Naive thymus-derived CD4-positive, alpha-beta T cell (primary cell): ENCODE measurements around the gene JPH3. TPM values are rescaled to one million over a fixed set of nuclear protein-coding genes. Genes with fewer than 3 reads are reported as not detected.

ENCODE experiments used
- ATAC-seq: fragments of 150-1000 bp; cut with Tn5 transposase; 2 replicates; pipeline ENCODE4 v1.10.0; 2021; ENCODE audit warnings: mild to moderate bottlenecking, moderate library complexity
- CTCF ChIA-PET: fragments of 350-600 bp; sonication (Branson Sonifier 250); formaldehyde crosslinking; loops from one replicate; lab custom pipeline; 2021; ENCODE audit warnings: antibody characterized with exemption; lab: Charles Lee
- POLR2A ChIA-PET: fragments of 350-600 bp; sonication (Branson Sonifier 250); formaldehyde crosslinking; loops from one replicate; lab custom pipeline; 2021; ENCODE audit warnings: antibody characterized with exemption, inconsistent platforms; lab: Charles Lee
- DNase-seq, 9 donors: peaks; one replicate each; pipeline versions ENCODE4 v3.0.0 to v3.0.0-alpha.2; 2020 to 2022; ENCODE audit warnings: mixed read lengths in 1 of 9
- H3K27ac ChIP-seq: one replicate; pipeline ENCODE4 v1.7.0; 2013; ENCODE audit warnings: mild to moderate bottlenecking, low read depth, low read length, moderate library complexity
- H3K27me3 ChIP-seq, 2 donors: one replicate each; pipeline ENCODE4 v1.7.0; 2013; ENCODE audit warnings: low read length in 2 of 2, mild to moderate bottlenecking in 2 of 2, moderate library complexity in 2 of 2; ENCODE audit not compliant: control insufficient read depth in 2 of 2, insufficient read depth in 2 of 2
- H3K36me3 ChIP-seq, 3 experiments: 1 replicate in 2 of 3; 2 replicates in 1 of 3; pipeline ENCODE4 v1.7.0; 2013; ENCODE audit warnings: low read length in 3 of 3, mild to moderate bottlenecking in 3 of 3, moderate library complexity in 1 of 3; ENCODE audit not compliant: insufficient read depth in 3 of 3, control insufficient read depth in 2 of 3
- H3K4me1 ChIP-seq, 2 donors: one replicate each; pipeline ENCODE4 v1.7.0; 2013; ENCODE audit warnings: low read length in 2 of 2, mild to moderate bottlenecking in 2 of 2, moderate library complexity in 1 of 2; ENCODE audit not compliant: control insufficient read depth in 2 of 2, insufficient read depth in 2 of 2
- H3K4me3 ChIP-seq: 2 replicates; pipeline ENCODE4 v1.7.0; 2013; ENCODE audit warnings: mild to moderate bottlenecking, low read length
- H3K9me3 ChIP-seq, 3 experiments: 1 replicate in 2 of 3; 2 replicates in 1 of 3; pipeline ENCODE4 v1.7.0; 2013; ENCODE audit warnings: low read length in 3 of 3; ENCODE audit not compliant: control insufficient read depth in 2 of 3
- H3K27ac Mint-ChIP-seq, 9 donors: one replicate each; pipeline ENCODE4 v1.8.0; 2020 to 2022; ENCODE audit warnings: mixed read lengths in 9 of 9, mild to moderate bottlenecking in 8 of 9, moderate library complexity in 5 of 9, inconsistent platforms in 2 of 9
- H3K27me3 Mint-ChIP-seq, 5 donors: one replicate each; pipeline ENCODE4 v1.8.0; 2021 to 2022; ENCODE audit warnings: mixed read lengths in 5 of 5, mild to moderate bottlenecking in 1 of 5
- H3K36me3 Mint-ChIP-seq, 5 donors: one replicate each; pipeline ENCODE4 v1.8.0; 2020 to 2022; ENCODE audit warnings: mixed read lengths in 5 of 5, mild to moderate bottlenecking in 3 of 5, inconsistent platforms in 1 of 5
- H3K4me1 Mint-ChIP-seq, 7 donors: one replicate each; pipeline ENCODE4 v1.8.0; 2020 to 2022; ENCODE audit warnings: mixed read lengths in 7 of 7, mild to moderate bottlenecking in 3 of 7, inconsistent platforms in 1 of 7
- H3K4me3 Mint-ChIP-seq, 10 donors: one replicate each; pipeline ENCODE4 v1.8.0; 2020 to 2022; ENCODE audit warnings: mild to moderate bottlenecking in 10 of 10, mixed read lengths in 10 of 10, moderate library complexity in 6 of 10, inconsistent platforms in 2 of 10
- H3K9me3 Mint-ChIP-seq, 11 donors: one replicate each; pipeline ENCODE4 v1.8.0; 2020 to 2022; ENCODE audit warnings: mixed read lengths in 11 of 11, mild to moderate bottlenecking in 4 of 11, inconsistent platforms in 1 of 11, moderate library complexity in 1 of 11
- intact Hi-C, 2 donors: fragments of 100-400 bp; cut with micrococcal nuclease; formaldehyde crosslinking; loops; one replicate each; pipeline ENCODE4 v1.15.1; 2023
- polyA plus RNA-seq, 2 donors: library from polyadenylated mRNA; unstranded; fragments of 300-500 nt; fragmentation: Illumina TruSeq; gene quantifications; one replicate each; pipeline ENCODE4 v1.2.3, GENCODE V29; 2021
- total RNA-seq, 6 experiments: library from RNA in 5 of 6; stranded (reverse) in 5 of 6; gene quantifications; 1 replicate in 5 of 6; 2 replicates in 1 of 6; pipeline ENCODE4 v1.2.3 and lab custom pipeline; 2021 to 2026

Gene JPH3
- total and polyA plus RNA-seq, 7 experiments from 2014 or later = not detected

DNA sequence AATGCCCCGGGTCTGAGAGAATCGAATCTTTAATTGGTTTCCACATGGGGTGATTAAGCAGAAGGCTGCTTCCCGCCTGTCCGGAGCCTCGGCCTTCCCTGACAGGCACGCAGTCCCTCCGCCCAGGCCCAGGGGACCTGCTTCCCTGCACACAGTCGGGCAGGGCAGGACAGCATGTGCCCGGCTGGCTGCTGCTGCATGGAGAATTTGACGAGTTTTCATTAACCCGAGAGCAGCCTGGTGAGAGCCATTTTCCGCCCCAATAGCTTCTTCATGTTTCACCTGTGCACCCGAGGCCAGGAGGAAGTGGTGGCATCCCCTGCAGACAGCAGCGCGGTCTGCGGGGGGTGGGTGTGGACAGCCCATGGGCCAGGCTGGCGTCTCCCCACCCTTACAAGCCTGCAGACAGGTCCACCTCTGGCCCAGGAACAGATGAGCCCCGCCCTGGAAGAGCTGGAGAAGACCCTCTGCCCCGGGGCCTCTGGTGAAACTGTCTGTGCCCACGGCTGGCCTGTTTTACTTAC is 96.4 kb downstream of the JPH3 start:
- Histone ChIP-seq H3K4me3 (no peak overlapping the region), H3K27ac (no peak overlapping the region), H3K36me3 (peaks cover 0 to 25% (median 0%) of the 10 kb centered on the region in 3 experiments), H3K4me1 (peaks cover 21 to 31% of the 10 kb centered on the region in 2 donors), H3K27me3 (no peaks in the 10 kb centered on the region), H3K9me3 (no peaks in the 10 kb centered on the region)
- ChIA-PET POLR2A (no interaction called here), CTCF (no interaction called here)
- H3K9me3 Mint-ChIP-seq = no peaks in the 10 kb centered on the region
- no peak for DNase-seq
- H3K36me3 Mint-ChIP-seq = peaks cover 0 to 8% (median 2%) of the 10 kb centered on the region in 5 donors
- H3K4me3 Mint-ChIP-seq = no peak overlapping the region
- peak overlapping the region; percentile 45 to 90 (median 68) for H3K27ac Mint-ChIP-seq
- intact Hi-C loops = no loop called here
- H3K4me1 Mint-ChIP-seq = peaks cover 20 to 47% (median 41%) of the 10 kb centered on the region in 7 donors
- no peak for ATAC-seq
- no peaks in the 10 kb centered on the region for H3K27me3 Mint-ChIP-seq

DNA sequence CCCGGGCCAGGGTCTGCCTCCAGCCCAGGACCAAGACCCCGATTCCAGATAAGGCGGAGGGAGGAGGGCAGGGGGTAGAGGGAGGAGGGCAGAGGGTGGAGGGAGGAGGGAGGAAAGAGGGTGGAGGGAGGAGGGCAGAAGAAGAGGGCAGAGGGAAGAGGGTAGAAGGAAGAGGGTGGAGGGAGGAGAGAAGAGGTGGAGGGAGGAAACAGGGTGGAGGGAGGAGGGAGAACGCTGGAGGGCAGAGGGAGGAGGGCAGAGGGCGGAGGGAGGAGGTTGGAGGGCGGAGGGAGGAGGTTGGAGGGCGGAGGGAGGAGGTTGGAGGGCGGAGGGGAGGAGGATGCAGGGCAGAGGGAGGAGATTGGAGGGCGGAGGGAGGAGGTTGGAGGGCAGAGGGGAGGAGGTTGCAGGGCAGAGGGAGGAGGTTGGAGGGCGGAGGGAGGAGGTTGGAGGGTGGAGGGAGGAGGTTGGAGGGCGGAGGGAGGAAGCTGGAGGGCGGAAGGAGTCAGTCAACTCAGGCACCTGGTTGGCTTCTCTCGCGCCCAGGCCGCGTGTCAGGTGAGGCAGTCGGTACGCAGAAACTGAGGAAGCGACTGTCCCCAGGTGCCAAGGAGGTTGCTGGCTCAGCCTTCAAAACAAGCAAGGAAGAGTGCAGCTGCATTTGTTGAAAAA is 98.2 kb downstream of the JPH3 start:
- H3K4me1 ChIP-seq = peaks cover 21 to 31% of the 10 kb centered on the region in 2 donors
- ATAC-seq = no peak
- POLR2A ChIA-PET = no interaction called here

DNA sequence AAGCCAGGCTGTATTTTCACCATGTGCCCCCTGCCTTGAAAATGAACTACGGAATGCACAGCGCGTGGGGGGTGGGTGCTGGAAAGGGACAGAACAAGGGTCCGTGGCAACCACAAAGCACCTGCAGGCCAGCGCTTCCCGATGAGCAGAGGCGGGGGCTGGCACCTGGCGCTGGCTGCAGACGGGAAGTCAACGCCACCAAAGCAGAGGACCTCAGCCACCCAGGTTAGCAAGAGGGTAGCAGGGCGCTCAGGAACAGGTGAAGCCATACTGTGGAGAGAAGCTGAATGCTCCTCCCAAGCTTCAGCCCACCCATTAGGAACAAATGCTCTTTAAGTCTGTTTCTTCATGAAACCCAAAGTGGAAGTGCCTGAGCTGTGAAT is 98.8 kb downstream of the JPH3 start:
- Mint-ChIP-seq H3K27ac (peak overlapping the region; percentile 52 to 91 (median 83)), H3K4me3 (peak overlapping the region in 8 of 10 donors; percentile 23 to 81 (median 52)), H3K36me3 (peaks cover 0 to 7% (median 2%) of the 10 kb centered on the region in 5 donors), H3K4me1 (peaks cover 29 to 55% (median 50%) of the 10 kb centered on the region in 7 donors), H3K9me3 (no peaks in the 10 kb centered on the region), H3K27me3 (no peaks in the 10 kb centered on the region)
- H3K36me3 ChIP-seq = peaks cover 0 to 22% (median 0%) of the 10 kb centered on the region in 3 experiments
- intact Hi-C loops = loop anchor here in 1 of 2 donors (5.0 kb wide), 1 partner anchor 66 kb away; the partner anchor contains the start of gene KLHDC4
- no peaks in the 10 kb centered on the region for H3K27me3 ChIP-seq
- no peak overlapping the region for H3K4me3 ChIP-seq
- peaks cover 21 to 31% of the 10 kb centered on the region in 2 donors for H3K4me1 ChIP-seq
- POLR2A ChIA-PET = interaction anchor here (0.6 kb wide), 1 partner anchor 39 kb away, joined by 4 read pairs; no protein-coding TSS in a partner anchor
- H3K27ac ChIP-seq = peak overlapping the region; percentile 57
- H3K9me3 ChIP-seq = no peaks in the 10 kb centered on the region
- DNase-seq (peak in 1 of 9 donors; percentile 13), ATAC-seq (no peak)
- CTCF ChIA-PET = interaction anchor here (1.7 kb wide), 1 partner anchor 65 kb away, joined by 6 read pairs; no protein-coding TSS in a partner anchor

More for the DNA sequence above, 98.2 kb downstream of the JPH3 start:
- Histone ChIP-seq H3K27me3 (no peaks in the 10 kb centered on the region), H3K4me3 (no peak overlapping the region), H3K27ac (peak overlapping the region; percentile 57), H3K36me3 (peaks cover 0 to 23% (median 0%) of the 10 kb centered on the region in 3 experiments), H3K9me3 (no peaks in the 10 kb centered on the region)
- peak overlapping the region; percentile 52 to 91 (median 83) for H3K27ac Mint-ChIP-seq
- H3K4me3 Mint-ChIP-seq = peak overlapping the region in 8 of 10 donors; percentile 23 to 81 (median 52)
- H3K9me3 Mint-ChIP-seq = no peaks in the 10 kb centered on the region
- CTCF ChIA-PET = interaction anchor here (1.7 kb wide), 1 partner anchor 65 kb away, joined by 6 read pairs; no protein-coding TSS in a partner anchor
- peak in 1 of 9 donors; percentile 30 for DNase-seq
- no peaks in the 10 kb centered on the region for H3K27me3 Mint-ChIP-seq
- peaks cover 29 to 55% (median 50%) of the 10 kb centered on the region in 7 donors for H3K4me1 Mint-ChIP-seq
- intact Hi-C loops = loop anchor here in 1 of 2 donors (5.0 kb wide), 1 partner anchor 67 kb away; the partner anchor contains the start of gene KLHDC4
- H3K36me3 Mint-ChIP-seq = peaks cover 0 to 10% (median 2%) of the 10 kb centered on the region in 5 donors

DNA sequence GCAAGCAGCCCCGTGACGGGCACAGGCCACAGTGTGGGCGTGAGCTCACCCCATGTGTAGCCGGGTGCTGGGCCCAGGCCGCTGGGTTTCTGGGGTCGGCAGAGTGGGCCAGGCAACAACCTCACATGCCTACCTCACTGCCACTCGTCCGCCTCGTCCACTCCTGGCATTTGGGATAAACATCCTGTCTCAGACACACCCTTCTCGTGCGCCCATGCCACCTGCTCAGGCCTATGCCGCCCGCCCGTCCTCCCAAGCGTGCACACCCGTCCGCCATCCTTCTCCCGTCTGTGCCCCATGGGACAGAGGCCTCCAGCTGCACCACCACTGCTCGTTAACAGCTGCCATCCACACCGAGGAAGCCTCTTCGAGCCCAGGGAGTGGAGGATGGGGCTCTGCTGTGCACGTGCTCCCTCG is 99.2 kb downstream of the JPH3 start:
- H3K4me3 ChIP-seq = no peak overlapping the region
- Mint-ChIP-seq H3K4me3 (peak overlapping the region in 7 of 10 donors; percentile 7 to 81 (median 54)), H3K27ac (peak overlapping the region; percentile 66 to 91 (median 83)), H3K4me1 (peaks cover 29 to 55% (median 50%) of the 10 kb centered on the region in 7 donors), H3K9me3 (no peaks in the 10 kb centered on the region), H3K36me3 (peaks cover 0 to 7% (median 2%) of the 10 kb centered on the region in 5 donors), H3K27me3 (no peaks in the 10 kb centered on the region)
- intact Hi-C loops = loop anchor here in 1 of 2 donors (5.0 kb wide), 1 partner anchor 66 kb away; the partner anchor contains the start of gene KLHDC4
- no peaks in the 10 kb centered on the region for H3K27me3 ChIP-seq
- no peaks in the 10 kb centered on the region for H3K9me3 ChIP-seq
- ATAC-seq (no peak), DNase-seq (no peak)
- peak overlapping the region; percentile 57 for H3K27ac ChIP-seq
- CTCF ChIA-PET = interaction anchor here (1.7 kb wide), 1 partner anchor 66 kb away, joined by 6 read pairs; no protein-coding TSS in a partner anchor
- peaks cover 0 to 21% (median 0%) of the 10 kb centered on the region in 3 experiments for H3K36me3 ChIP-seq
- H3K4me1 ChIP-seq = peaks cover 21 to 31% of the 10 kb centered on the region in 2 donors
- POLR2A ChIA-PET = interaction anchor here (0.6 to 0.7 kb wide), 2 partner anchors 12 to 40 kb away, joined by 3 to 4 read pairs; no protein-coding TSS in a partner anchor

DNA sequence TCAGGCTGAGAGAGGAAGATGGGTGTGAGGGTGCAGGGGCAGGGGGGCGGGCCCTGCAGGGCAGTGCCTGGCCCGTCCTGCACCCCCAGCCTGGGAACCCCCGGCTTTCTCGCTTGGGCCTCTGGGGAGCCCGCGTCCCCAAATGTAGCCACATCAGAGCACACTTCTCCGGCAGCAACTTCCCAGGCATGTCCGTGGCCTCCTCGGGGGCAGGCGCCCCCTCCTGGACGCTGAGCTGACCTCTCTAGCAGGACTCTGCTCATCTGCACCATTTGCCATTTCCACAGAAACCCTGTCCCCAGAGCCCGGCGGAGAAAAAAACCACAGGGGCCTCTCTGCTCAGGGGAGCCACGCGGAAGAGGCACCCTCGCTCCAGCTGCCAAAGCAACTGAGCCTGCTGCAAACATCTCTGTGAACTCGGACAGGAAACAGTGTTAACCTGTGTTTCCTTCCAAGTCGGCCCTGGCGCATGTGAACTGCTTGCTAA is 100.1 kb downstream of the JPH3 start:
- H3K36me3 Mint-ChIP-seq = peaks cover 0 to 7% (median 0%) of the 10 kb centered on the region in 5 donors
- POLR2A ChIA-PET = interaction anchor here (0.6 to 1.4 kb wide), 3 partner anchors 11 to 63 kb away, joined by 3 to 5 read pairs (median 3); partner anchors contain the start of gene KLHDC4
- intact Hi-C loops = loop anchor here in 1 of 2 donors (1.0 to 5.0 kb wide), 2 partner anchors 11 to 65 kb away; partner anchors contain the start of gene KLHDC4
- H3K4me1 Mint-ChIP-seq = peaks cover 29 to 55% (median 50%) of the 10 kb centered on the region in 7 donors
- ATAC-seq = peak; percentile 60
- H3K36me3 ChIP-seq = peaks cover 0 to 30% (median 0%) of the 10 kb centered on the region in 3 experiments
- CTCF ChIA-PET = interaction anchor here (0.6 to 1.7 kb wide), 2 partner anchors 67 to 1141 kb away, joined by 3 to 6 read pairs; no protein-coding TSS in a partner anchor
- H3K27ac Mint-ChIP-seq = peak overlapping the region; percentile 66 to 93 (median 91)
- no peaks in the 10 kb centered on the region for H3K27me3 ChIP-seq
- DNase-seq = peak in 6 of 9 donors; percentile 21 to 41 (median 36)
- no peaks in the 10 kb centered on the region for H3K9me3 Mint-ChIP-seq
- peak overlapping the region; percentile 15 to 84 (median 76) for H3K4me3 Mint-ChIP-seq
- H3K9me3 ChIP-seq = no peaks in the 10 kb centered on the region
- peaks cover 21 to 31% of the 10 kb centered on the region in 2 donors for H3K4me1 ChIP-seq
- peak overlapping the region; percentile 57 for H3K27ac ChIP-seq
- H3K27me3 Mint-ChIP-seq = no peaks in the 10 kb centered on the region
- no peak overlapping the region for H3K4me3 ChIP-seq

DNA sequence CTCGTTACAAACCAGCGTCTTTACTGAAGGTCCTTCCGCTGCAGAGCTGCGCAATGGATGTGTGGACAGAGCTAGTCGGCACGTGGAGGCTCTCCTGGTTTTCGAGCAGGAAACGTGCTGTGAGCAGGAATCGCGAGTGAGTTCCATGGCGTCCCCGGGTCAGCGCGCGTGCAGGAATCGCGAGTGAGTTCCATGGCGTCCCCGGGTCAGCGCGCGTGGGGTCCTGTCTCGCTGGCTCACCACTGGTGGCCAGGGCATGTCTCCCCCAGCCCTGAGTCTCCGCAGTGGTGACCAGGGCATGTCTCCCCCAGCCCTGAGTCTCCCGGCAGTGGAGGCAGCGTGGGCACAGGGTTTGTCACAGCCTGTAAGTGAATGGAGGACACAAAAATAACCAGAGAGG is 100.8 kb downstream of the JPH3 start:
- POLR2A ChIA-PET = interaction anchor here (0.6 to 1.4 kb wide), 3 partner anchors 53 to 290 kb away, joined by 3 to 5 read pairs (median 3); partner anchors contain the start of gene KLHDC4
- Histone ChIP-seq H3K9me3 (no peaks in the 10 kb centered on the region), H3K4me1 (peaks cover 19 to 31% of the 10 kb centered on the region in 2 donors), H3K36me3 (peaks cover 0 to 37% (median 0%) of the 10 kb centered on the region in 3 experiments), H3K27me3 (no peaks in the 10 kb centered on the region), H3K4me3 (no peak overlapping the region), H3K27ac (peak overlapping the region; percentile 2)
- Mint-ChIP-seq H3K27me3 (no peaks in the 10 kb centered on the region), H3K9me3 (no peaks in the 10 kb centered on the region), H3K36me3 (peaks cover 0 to 11% (median 2%) of the 10 kb centered on the region in 5 donors), H3K4me1 (peaks cover 29 to 54% (median 49%) of the 10 kb centered on the region in 7 donors), H3K27ac (peak overlapping the region; percentile 66 to 93 (median 91)), H3K4me3 (peak overlapping the region; percentile 15 to 84 (median 76))
- intact Hi-C loops = loop anchor here in 1 of 2 donors (5.0 kb wide), 1 partner anchor 64 kb away; the partner anchor contains the start of gene KLHDC4
- DNase-seq = no peak
- CTCF ChIA-PET = no interaction called here
- no peak for ATAC-seq
